ENCODE results near the gene TCEA3. TPM values are rescaled to one million over a fixed set of nuclear protein-coding genes. Genes with fewer than 3 reads are reported as not detected.

The TCEA3 gene
- total and polyA plus RNA-seq, 7 donors, result 26.9 to 222 (median 66.2) TPM

- Histone ChIP-seq H3K27me3 (no peaks in the 10 kb centered on the region), H3K27ac (no peak overlapping the region), H3K4me3 (no peak overlapping the region), H3K4me1 (peaks cover 0 to 19% (median 13%) of the 10 kb centered on the region in 4 donors), H3K9me3 (no peaks in the 10 kb centered on the region), H3K36me3 (peaks cover 0 to 32% (median 8%) of the 10 kb centered on the region in 4 donors)
- intact Hi-C loops (cut with DNase I), result no loop called here
- no peak for TF ChIP-seq EP300 (IDR thresholded peaks at IDR 0.05)
- no peak for TF ChIP-seq POLR2A (IDR thresholded peaks at IDR 0.05)
- no peak for TF ChIP-seq CTCF (IDR thresholded peaks at IDR 0.05)
- no peak for TF ChIP-seq POLR2AphosphoS5 (IDR thresholded peaks at IDR 0.05)
- WGBS, 2 donors, result 76 to 91% methylated on average over 4 of the region's 4 CpGs
- DNase-seq, result no peak
These were observed 7.6 kb downstream of the TCEA3 start for GRCh38 chr1:23416964-23417363.

- 87 to 93% methylated on average over 7 of the region's 7 CpGs for WGBS, 2 donors
- TF ChIP-seq POLR2AphosphoS5 (IDR thresholded peaks at IDR 0.05) (no peak), EP300 (IDR thresholded peaks at IDR 0.05) (no peak), POLR2A (IDR thresholded peaks at IDR 0.05) (no peak), CTCF (IDR thresholded peaks at IDR 0.05) (no peak)
- H3K27ac ChIP-seq, result no peak overlapping the region
- no peak for DNase-seq
- no peaks in the 10 kb centered on the region for H3K9me3 ChIP-seq
- intact Hi-C loops (cut with DNase I), result loop anchor here (10.0 kb wide), 1 partner anchor 234 kb away; no protein-coding TSS in a partner anchor
- peaks cover 0 to 43% (median 5%) of the 10 kb centered on the region in 4 donors for H3K36me3 ChIP-seq
- H3K4me1 ChIP-seq, result peaks cover 0 to 20% (median 15%) of the 10 kb centered on the region in 4 donors
- no peaks in the 10 kb centered on the region for H3K27me3 ChIP-seq
- H3K4me3 ChIP-seq, result no peak overlapping the region
These were observed 15.7 kb downstream of the TCEA3 start for GRCh38 chr1:23408797-23409290.

- WGBS, 2 donors, result 92 to 94% methylated on average over 8 of the region's 8 CpGs
- Histone ChIP-seq H3K4me3 (no peak overlapping the region), H3K4me1 (peaks cover 0 to 33% (median 28%) of the 10 kb centered on the region in 4 donors), H3K27me3 (no peaks in the 10 kb centered on the region), H3K9me3 (no peaks in the 10 kb centered on the region), H3K36me3 (peaks cover 0 to 48% (median 5%) of the 10 kb centered on the region in 4 donors), H3K27ac (no peak overlapping the region)
- intact Hi-C loops (cut with DNase I), result loop anchor here (10.0 kb wide), 1 partner anchor 232 kb away; no protein-coding TSS in a partner anchor
- DNase-seq, result no peak
- TF ChIP-seq CTCF (IDR thresholded peaks at IDR 0.05) (no peak), POLR2AphosphoS5 (IDR thresholded peaks at IDR 0.05) (no peak), EP300 (IDR thresholded peaks at IDR 0.05) (no peak), POLR2A (IDR thresholded peaks at IDR 0.05) (no peak)
These were observed 17.4 kb downstream of the TCEA3 start for GRCh38 chr1:23407016-23407630.

- 73 to 98% methylated on average over 3 of the region's 3 CpGs for WGBS, 2 donors
- H3K4me3 ChIP-seq, result no peak overlapping the region
- no peak overlapping the region for H3K27ac ChIP-seq
- DNase-seq, result no peak
- peaks cover 0 to 26% (median 20%) of the 10 kb centered on the region in 4 donors for H3K4me1 ChIP-seq
- intact Hi-C loops (cut with DNase I), result loop anchor here (2.0 to 10.0 kb wide), 3 partner anchors 37 to 231 kb away; partner anchors contain the start of genes HNRNPR and ZNF436
- TF ChIP-seq POLR2A (IDR thresholded peaks at IDR 0.05) (no peak), EP300 (IDR thresholded peaks at IDR 0.05) (no peak), POLR2AphosphoS5 (IDR thresholded peaks at IDR 0.05) (no peak), CTCF (IDR thresholded peaks at IDR 0.05) (no peak)
- H3K36me3 ChIP-seq, result peaks cover 0 to 48% (median 5%) of the 10 kb centered on the region in 4 donors
- H3K27me3 ChIP-seq, result no peaks in the 10 kb centered on the region
- H3K9me3 ChIP-seq, result no peaks in the 10 kb centered on the region
These were observed 18.6 kb downstream of the TCEA3 start for GRCh38 chr1:23405946-23406345.

Measured in sigmoid colon (tissue), 7 donors.